GM19099 (cell line): Measurements from ENCODE around the gene FLT3.

Source experiments
- POLR2A ChIP-seq: IDR thresholded peaks from 3 replicates; pipeline ENCODE4 v1.6.1; 2011; ENCODE audit warnings: low read depth; ENCODE audit not compliant: insufficient read length; ENCODE audit errors: extremely low read depth

Gene FLT3

DNA sequence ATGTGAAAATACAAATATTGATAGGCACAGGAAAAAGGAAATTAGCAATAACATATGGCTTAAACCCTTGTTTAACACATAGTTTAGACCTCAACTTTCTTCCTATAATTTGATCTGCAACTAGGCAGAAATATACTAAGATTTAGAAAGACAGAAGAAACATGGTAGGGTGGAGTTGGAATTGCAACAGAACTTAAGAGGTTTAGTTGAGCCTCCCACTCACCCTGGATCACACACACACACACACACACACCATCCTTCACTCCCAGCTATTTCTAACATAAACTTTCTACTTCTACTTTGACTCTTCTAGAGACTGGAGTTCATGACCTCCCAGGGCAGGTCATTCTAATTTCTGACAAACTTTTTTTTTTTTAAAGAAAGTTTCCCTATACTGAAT lies 47.4 kb downstream of the FLT3 start:
- no peak for TF ChIP-seq POLR2A

DNA sequence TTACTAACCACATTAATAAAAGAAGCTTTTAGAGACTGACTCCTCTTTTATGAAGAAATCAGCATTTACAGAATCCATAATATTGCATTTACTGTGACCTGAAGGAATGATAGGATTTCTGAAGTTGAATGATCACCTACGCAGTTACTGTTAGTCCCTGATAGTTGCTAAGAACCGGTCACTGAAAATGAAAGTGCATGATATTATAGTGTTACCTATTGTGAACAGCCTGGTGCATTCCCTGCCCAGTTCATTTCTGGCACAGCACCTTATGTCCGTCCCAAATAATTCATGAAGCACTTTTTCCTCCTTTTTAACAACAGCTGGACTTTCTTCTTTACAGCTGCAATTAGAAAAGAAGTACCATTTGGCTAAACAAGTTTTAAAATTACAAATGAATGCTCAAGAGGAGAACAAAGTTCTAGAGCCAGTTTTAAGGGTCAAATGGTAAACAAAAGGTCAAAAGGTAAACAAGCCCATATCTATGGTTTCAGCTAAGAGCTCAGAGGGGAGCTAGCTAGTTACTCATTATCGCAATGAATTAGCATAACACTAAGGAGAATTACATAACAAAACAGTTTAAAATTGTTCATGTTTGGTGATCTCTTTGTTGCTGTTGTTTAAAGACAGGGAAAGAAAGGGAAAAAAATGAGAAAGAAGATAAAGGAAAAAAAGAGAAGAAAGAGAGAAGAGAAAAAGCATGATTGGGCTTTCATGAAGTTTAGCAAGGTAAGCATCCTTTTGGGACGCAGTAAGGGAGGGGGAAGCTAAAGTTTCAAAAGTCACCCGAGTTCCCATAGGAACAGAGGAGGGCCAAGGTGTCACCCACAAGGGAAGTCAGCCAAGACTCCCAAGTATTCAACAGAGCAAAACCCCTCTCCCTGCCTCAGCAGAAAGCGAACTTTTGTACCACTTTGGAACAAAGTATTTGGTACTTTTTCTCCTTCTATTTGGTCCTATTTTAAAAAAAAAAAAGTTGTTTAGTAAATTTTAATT lies 50.2 kb downstream of the FLT3 start:
- no peak for TF ChIP-seq POLR2A

DNA sequence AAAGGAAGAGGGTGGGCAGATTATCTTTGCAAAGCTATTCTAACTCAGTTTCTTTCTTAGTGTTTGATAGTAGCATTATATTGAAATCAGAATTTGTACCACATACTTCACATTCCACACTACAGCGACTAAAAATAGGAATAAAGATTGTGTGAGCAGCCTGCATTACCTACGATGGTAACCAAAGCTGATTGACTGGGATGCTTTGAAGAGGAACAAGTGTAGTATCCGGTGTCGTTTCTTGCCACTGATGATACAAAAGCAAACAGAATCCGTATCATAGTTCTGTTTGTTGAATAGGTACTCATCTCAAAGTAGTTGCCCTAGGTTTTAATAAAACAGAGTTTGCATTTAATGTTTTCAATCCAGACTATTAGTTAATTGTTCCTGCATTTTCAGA lies 51.2 kb downstream of the FLT3 start:
- no peak for TF ChIP-seq POLR2A

DNA sequence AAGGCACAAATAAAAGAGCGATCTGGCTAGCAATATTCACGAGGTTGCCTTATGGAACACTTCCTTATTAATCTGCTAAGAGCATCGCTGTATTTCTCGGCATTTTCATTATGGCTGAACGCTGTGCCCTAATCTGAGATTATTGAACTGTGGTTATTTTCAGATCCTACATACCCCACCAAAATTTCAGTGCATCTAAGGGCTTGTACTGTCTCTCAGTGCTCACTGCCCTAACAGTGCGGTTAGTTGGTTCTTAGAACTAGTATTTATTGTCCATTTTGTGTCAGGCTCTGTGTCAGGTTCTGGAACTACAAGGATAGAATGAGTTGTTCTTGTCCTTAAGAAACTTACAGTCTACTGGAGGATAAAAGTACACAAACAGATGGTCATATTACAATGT lies 51.6 kb downstream of the FLT3 start:
- no peak for TF ChIP-seq POLR2A

DNA sequence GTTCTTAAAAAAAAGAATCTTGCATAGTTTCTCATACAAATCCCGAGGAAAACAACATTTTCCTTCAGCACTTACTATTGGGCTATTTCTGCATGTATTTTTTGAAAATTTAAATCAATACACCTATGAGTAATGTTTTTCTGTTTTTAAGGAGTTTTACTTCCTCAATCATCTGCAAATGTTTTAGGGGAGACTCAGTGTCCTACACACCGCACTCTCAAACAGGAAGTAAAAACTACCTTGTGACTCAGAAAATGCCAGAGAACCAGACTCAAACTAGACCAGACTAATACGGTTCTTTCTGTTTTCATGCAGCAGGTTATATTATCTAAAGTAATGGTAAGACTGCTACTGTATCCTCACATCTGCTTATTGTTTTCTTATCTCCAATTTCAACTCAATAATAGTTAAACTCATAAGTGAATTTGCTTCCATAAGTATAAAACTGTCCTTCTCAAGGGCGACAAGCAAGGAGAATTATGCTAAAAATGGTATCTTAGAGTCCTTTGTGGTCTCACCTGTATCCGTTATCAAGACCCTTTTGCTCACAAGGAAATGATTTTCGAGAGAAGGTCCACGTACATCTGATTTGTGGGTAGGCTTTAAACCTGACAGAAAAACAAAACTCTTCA lies 52.5 kb downstream of the FLT3 start:
- TF ChIP-seq POLR2A = no peak

DNA sequence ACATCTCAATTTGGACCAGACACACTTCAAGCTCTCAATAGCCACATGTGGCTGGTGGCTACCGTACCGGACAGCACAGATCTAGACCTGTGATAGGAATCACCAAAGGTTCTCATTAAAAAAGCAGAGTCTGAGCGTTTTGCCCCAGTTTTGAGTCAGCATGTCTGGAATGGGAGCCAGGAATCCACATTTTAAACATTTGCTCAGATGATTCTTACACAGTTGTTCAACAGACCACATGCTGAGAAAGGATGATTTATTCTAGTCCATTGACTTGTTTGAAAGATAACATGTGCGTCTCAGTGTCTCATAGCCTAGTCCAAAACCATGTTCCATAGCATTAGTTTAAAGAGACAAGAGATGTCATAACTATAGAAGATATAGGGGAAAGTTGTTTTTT lies 53.4 kb downstream of the FLT3 start:
- no peak for TF ChIP-seq POLR2A

DNA sequence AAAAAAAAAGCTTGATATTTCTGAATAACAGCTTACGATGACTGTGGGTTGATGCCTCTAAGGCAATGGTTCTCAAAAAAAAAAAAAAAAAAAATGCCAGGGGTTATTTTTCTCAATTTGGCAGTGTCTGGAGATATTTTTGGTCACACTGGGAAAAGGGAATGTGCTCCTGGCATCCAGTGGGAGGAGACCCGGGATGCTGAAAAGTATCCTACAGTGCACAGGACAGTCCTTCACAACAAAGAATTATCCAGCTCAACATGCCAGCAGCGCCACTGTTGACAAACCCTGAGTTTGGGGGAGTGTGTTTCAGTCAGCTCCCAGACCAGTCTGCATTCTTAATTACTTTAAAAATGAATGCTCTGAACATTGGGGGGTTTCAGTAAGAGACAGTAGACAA lies 54.5 kb downstream of the FLT3 start:
- no peak for TF ChIP-seq POLR2A

DNA sequence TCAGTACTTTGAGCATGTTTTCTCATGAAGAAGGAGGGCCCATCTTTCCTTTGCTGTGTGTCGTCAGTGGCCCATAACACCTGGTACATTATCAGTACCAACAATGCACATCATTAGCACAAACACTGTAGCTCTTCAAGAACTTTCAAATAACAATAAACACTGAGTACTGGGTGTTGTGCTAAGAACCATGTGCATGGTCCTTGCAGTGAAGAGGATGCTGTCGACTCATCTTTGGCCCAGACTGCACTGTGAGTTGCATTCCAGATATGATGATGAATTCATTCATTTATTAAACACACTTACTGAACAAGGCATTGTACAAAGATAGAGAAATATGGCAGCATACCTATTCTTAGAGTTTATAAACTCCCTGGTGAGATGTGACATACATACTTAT lies 55.8 kb downstream of the FLT3 start:
- no peak for TF ChIP-seq POLR2A

DNA sequence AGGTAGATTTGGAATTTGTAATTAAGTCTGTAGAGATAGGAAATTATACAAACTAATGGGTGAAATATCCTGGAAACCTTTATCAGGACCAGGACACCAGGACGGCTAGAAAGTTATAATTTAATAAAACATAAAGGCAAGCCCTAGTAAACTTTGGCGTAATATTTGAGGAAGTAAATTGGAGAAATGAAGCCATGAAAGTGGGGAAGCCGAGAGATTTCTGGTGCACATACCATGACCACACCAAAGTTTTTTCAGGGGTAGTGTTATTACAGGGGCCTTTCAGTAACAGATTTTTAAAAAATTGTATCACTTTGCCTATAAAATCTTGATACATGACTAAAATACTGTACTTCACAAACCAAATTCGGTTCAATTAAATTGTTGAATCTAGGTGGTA lies 57.2 kb downstream of the FLT3 start:
- TF ChIP-seq POLR2A = no peak

DNA sequence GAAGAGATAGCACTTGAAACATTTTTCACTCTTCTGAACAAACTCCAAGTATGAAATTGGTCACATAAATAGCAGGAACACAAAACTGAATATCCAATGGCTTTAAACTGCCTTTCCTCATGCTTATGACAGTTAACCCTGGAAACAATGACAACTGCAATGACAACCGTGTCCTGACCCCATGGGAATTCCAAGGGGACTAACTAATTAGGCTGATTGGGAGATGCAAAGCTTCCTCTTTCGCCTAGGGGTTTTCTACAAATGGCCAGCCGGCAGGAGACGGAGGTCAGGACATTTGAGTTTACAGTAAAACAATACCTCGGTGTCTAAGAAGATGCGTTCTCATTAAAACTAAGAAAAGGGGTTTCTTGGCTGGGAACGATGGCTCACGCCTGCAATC lies 58.9 kb downstream of the FLT3 start:
- TF ChIP-seq POLR2A = no peak

DNA sequence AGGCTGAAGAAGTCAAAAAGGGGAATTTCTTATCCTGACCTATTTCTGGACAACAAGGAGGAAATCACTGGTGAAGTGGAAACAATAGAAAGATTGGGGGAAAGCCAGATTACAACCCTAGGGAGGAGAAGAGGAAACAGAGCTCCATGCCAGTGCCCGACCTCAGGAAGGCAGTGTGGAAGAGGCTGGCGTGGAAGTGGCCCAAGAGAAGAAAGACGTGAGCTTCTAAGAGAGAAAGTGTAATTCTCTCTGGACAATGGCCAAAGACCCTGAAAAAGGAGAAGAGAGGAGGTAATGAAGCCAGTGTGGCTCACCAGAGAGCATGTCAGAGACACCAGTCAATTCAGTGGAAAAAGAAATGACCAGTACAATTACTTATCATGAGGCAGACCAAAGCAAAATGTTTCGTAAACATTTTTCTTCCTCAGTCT lies 59.3 kb downstream of the FLT3 start:
- no peak for TF ChIP-seq POLR2A

DNA sequence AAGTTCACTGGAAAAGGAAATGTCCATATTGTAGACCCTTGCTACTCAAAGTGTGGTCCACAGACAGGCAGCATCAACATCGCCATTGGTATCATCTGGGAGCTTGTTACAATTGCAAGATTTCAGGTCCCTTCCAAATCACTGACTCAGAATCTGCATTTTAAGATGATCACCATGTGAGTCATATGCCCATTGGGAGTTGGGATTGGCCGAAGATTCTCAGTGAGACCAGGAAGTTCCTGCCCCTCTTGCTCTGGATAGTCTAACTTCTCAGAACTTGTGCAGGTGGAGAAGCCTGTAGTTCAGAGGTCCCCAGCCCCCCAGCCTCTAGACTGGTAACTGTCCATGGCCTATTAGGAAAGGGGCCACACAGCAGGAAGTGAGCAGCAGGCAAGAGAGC lies 63.0 kb downstream of the FLT3 start:
- no peak for TF ChIP-seq POLR2A

DNA sequence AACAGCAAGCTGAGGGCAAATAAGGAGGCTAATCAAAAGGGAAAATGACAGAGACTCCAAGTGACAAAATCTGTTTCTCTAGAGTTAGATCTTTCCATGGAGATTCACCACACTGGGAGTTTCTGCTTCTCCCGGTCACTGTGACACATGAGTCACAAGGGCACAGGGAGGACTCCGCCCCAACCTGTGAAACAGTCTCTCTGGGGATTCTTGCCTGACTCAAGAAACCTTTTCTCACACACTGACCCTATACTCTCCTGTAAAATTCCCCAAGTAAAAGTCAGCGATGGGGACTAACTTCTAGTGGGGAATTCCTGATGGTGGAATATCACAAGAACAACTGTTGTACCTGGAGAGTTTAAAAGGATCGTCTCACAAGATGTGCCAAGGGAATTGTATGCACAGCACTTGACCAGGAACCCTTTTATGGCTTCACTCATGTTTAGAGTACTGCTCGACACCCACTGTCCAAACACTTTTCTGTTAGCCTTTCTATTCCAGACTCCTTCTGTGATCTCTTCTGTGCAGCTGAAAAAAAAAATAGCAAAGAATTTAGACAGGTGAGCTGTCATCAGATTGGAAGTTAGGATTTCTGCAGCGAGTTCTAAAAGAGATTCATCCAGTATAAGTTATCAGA lies 65.1 kb downstream of the FLT3 start:
- no peak for TF ChIP-seq POLR2A

DNA sequence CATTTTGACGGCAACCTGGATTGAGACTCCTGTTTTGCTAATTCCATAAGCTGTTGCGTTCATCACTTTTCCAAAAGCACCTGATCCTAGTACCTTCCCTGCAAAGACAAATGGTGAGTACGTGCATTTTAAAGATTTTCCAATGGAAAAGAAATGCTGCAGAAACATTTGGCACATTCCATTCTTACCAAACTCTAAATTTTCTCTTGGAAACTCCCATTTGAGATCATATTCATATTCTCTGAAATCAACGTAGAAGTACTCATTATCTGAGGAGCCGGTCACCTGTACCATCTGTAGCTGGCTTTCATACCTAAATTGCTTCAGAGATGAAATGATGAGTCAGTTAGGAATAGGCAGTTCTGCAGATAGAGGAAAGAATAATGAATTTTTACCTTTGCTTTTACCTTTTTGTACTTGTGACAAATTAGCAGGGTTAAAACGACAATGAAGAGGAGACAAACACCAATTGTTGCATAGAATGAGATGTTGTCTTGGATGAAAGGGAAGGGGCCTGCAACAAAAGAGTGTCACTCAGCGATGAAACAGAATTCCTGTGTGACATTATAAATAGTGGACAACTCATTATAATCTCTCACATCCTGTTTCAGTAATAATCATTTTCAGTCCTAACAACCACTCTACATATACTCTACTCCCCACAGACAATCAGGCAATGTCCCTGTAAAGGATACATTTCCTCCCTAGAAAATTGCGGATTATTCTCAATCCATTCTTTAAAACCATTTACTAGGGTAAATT lies 66.3 kb downstream of the FLT3 start:
- TF ChIP-seq POLR2A = no peak

DNA sequence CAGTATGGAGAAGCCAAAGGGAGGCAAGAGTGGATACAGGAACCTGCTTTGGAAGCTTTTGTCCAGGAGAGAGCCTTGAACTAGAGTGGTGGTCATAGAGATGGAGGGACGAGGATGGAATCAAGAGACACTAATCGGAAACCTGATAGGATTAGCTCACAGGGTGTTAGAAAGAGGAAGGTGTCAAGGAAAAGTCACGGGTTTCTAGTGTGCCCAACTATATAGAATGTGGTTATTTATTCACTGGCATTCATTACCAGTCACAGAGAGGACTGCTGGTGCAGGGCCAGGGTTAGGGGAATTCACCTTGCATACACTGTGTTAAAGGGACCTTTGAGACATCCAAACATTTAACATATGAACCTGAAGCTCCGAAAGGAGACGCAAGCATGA lies 68.5 kb downstream of the FLT3 start:
- TF ChIP-seq POLR2A = no peak

DNA sequence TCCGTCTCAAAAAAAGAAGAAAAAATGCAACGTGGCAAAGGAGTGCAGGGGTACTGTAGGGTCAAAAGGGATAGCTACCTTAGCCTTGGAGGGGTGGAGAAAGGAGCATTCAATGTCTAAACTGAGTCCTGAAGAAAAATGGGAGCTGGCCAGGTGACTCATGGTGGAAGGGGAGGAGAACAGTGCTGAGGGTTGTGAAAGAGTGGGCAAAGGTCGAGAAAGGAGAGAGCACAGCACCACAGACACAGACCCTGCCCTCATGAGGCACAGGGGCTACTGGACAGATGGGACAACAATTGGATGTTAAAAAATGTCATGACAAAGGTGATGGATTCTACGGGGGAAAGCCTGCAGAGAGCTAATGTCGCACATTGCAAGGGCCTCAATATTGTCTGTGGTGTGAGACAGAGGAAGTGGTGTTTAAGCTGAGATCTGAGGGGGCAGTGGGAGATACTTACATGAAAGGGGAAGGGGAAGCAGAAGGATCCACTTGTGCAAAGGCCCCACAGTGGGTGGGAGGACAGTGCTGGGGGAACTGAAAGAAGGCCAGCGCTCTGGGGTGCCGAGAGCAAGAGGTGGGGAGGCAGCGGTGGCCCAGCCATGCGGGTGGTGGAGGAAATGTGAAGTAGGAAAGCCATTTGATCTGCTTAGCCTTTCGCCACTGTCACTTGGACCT lies 69.0 kb downstream of the FLT3 start:
- no peak for TF ChIP-seq POLR2A
